ENCODE measurements around the gene COX6B1.

GRCh38 chr19:35673121-35673804 lies 25.1 kb downstream of the COX6B1 start:
- no peak for TF ChIP-seq CTCF (IDR thresholded peaks at IDR 0.05; ENCODE audit: insufficient read depth, low read length)
- TF ChIP-seq POLR2AphosphoS5 (IDR thresholded peaks at IDR 0.05; ENCODE audit: low read depth) = no peak
- TF ChIP-seq GABPA (IDR thresholded peaks at IDR 0.05; ENCODE audit: low read depth) = no peak
- TF ChIP-seq REST (IDR thresholded peaks at IDR 0.05; ENCODE audit: insufficient replicate concordance, low read depth) = no peak
- TF ChIP-seq SPI1 (IDR thresholded peaks at IDR 0.05; ENCODE audit: borderline replicate concordance, low read depth) = no peak
